Breast epithelium (tissue), 4 donors: Measurements from ENCODE around the gene SPACA7. TPM values are rescaled to one million over a fixed set of nuclear protein-coding genes. Genes with fewer than 3 reads are reported as not detected.

Source experiments
- DNase-seq, 2 donors: peaks; one replicate each; pipeline ENCODE4 v3.0.0-alpha.2; 2019; ENCODE audit warnings: low spot score in 2 of 2
- H3K27ac ChIP-seq, 2 donors: fragments of 200-600 bp; sonication (generic) in 1 of 2; one replicate each; pipeline ENCODE4 v1.5.1; 2016 to 2019; ENCODE audit warnings: mild to moderate bottlenecking in 1 of 2
- H3K27me3 ChIP-seq, 2 donors: fragments of 200-600 bp; sonication (generic) in 1 of 2; one replicate each; pipeline versions ENCODE4 v1.5.1 to v1.6.0; 2017 to 2019; ENCODE audit warnings: control low read depth in 1 of 2, mild to moderate bottlenecking in 1 of 2
- H3K36me3 ChIP-seq: fragments of 200-600 bp; one replicate; pipeline ENCODE4 v1.5.1; 2019
- H3K4me1 ChIP-seq, 2 donors: fragments of 200-600 bp; sonication (generic); one replicate each; pipeline ENCODE4 v1.5.1; 2016 to 2019; ENCODE audit warnings: control low read depth in 1 of 2
- H3K4me3 ChIP-seq, 3 donors: fragments of 200-600 bp; sonication (generic); 1 replicate in 2 of 3; 2 replicates in 1 of 3; pipeline ENCODE4 v1.5.1; 2016 to 2019; ENCODE audit warnings: mild to moderate bottlenecking in 3 of 3, moderate library complexity in 2 of 3
- H3K9me3 ChIP-seq, 2 donors: fragments of 200-600 bp; sonication (generic) in 1 of 2; one replicate each; pipeline ENCODE4 v1.5.1; 2016 to 2019; ENCODE audit warnings: control low read depth in 1 of 2
- POLR2A ChIP-seq: fragments of 450-650 bp; IDR thresholded peaks from one replicate; pipeline ENCODE4 v1.6.1; 2016; ENCODE audit warnings: antibody characterized with exemption, mild to moderate bottlenecking, moderate library complexity
- POLR2AphosphoS5 ChIP-seq, 3 donors: sonication (generic); formaldehyde crosslinking; IDR thresholded peaks; one replicate each; pipeline ENCODE4 v1.6.1; 2017; ENCODE audit warnings: antibody characterized with exemption in 3 of 3
- intact Hi-C: fragments of 100-400 bp; cut with DNase I; formaldehyde crosslinking; loops from one replicate; pipeline ENCODE4 v1.15.1; 2023; ENCODE audit warnings: low total_unique reads
- total RNA-seq, 3 donors: library from RNA; depleted of rRNA; stranded (reverse); fragments of >200 nt; gene quantifications; one replicate each; pipeline ENCODE4 v1.1.0, GENCODE V29; 2016
- TF ChIP-seq, protein P1 (sequence below), 3 donors: fragments of 450-650 bp; IDR thresholded peaks; one replicate each; pipeline ENCODE4 v1.5.1; 2016 to 2017; ENCODE audit warnings: antibody characterized with exemption in 3 of 3, mild to moderate bottlenecking in 3 of 3, moderate library complexity in 3 of 3

Gene SPACA7
- total RNA-seq, 3 donors from 2014 or later: not detected

DNA sequence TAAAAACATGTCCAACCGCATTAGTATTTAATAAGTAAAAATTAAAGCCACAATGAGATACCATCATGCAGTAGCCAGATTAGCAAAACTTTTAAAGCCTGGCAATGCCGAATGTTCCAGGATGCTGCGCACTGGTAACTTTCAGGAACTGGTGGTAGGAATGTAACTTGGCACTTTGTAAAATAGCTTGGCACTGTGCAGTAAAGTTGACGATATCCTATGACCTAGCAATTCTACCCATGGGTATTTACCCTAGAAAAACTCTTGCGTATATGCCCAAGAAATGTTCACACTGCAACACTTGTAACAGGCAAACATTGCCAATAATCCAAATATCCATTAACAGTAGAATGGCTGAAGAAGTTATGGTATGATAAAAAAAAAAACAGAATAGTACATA, 97.7 kb downstream of the SPACA7 start:
- Histone ChIP-seq H3K4me1 (no peaks in the 10 kb centered on the region), H3K4me3 (no peak overlapping the region), H3K27ac (no peak overlapping the region), H3K27me3 (no peaks in the 10 kb centered on the region), H3K9me3 (no peaks in the 10 kb centered on the region), H3K36me3 (no peaks in the 10 kb centered on the region)
- intact Hi-C loops: no loop called here
- no peak for DNase-seq
- TF ChIP-seq POLR2AphosphoS5 (IDR thresholded peaks at IDR 0.05) (no peak), POLR2A (no peak)
- TF ChIP-seq, protein P1, sequence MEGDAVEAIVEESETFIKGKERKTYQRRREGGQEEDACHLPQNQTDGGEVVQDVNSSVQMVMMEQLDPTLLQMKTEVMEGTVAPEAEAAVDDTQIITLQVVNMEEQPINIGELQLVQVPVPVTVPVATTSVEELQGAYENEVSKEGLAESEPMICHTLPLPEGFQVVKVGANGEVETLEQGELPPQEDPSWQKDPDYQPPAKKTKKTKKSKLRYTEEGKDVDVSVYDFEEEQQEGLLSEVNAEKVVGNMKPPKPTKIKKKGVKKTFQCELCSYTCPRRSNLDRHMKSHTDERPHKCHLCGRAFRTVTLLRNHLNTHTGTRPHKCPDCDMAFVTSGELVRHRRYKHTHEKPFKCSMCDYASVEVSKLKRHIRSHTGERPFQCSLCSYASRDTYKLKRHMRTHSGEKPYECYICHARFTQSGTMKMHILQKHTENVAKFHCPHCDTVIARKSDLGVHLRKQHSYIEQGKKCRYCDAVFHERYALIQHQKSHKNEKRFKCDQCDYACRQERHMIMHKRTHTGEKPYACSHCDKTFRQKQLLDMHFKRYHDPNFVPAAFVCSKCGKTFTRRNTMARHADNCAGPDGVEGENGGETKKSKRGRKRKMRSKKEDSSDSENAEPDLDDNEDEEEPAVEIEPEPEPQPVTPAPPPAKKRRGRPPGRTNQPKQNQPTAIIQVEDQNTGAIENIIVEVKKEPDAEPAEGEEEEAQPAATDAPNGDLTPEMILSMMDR (IDR thresholded peaks at IDR 0.05): no peak

DNA sequence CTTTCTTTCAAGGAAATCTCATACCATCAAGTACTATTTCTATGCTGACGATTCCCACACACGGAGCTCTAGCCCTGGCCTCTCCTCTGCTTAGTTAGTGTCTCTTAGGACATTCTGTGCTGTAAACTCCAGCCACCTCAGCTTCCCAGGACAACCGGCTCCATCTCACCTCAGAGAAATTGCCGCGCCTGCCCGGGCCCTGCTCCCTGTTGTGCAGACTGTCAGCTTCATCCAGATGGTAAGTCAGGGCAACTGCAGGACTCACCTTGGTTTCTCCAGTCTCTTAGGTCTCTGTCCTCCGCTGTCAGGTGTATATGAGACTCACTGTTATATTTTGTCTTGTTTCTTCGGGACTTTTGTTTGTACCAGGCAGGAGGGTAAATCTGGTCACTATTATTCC, 98.7 kb downstream of the SPACA7 start:
- Histone ChIP-seq H3K9me3 (peaks cover 0 to under 1% of the 10 kb centered on the region in 2 donors), H3K27me3 (no peaks in the 10 kb centered on the region), H3K4me1 (no peaks in the 10 kb centered on the region), H3K36me3 (no peaks in the 10 kb centered on the region), H3K4me3 (no peak overlapping the region), H3K27ac (no peak overlapping the region)
- TF ChIP-seq POLR2AphosphoS5 (IDR thresholded peaks at IDR 0.05): no peak
- TF ChIP-seq, protein P1 (IDR thresholded peaks at IDR 0.05): no peak
- no peak for TF ChIP-seq POLR2A
- intact Hi-C loops: no loop called here
- DNase-seq: no peak

DNA sequence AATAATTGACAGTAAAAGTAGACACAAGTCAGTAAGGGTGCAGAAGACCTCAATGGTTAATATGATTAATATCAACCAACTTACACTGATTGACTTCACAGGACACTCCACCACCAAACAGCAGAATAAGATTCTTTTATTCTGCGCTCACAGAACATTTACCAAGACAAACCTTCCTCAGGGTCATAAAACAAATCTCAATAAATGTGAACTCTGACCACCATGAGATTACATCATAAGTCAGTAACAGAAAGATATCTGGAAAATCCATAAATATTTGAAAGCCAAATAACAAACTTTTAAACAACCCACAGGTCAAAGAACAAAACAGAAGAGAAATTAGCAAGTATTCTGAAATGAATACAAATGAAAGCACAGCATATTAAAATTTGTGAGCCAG, 99.7 kb downstream of the SPACA7 start:
- Histone ChIP-seq H3K27me3 (no peaks in the 10 kb centered on the region), H3K27ac (no peak overlapping the region), H3K36me3 (no peaks in the 10 kb centered on the region), H3K4me1 (no peaks in the 10 kb centered on the region), H3K9me3 (peaks cover 3 to 10% of the 10 kb centered on the region in 2 donors), H3K4me3 (no peak overlapping the region)
- intact Hi-C loops: no loop called here
- TF ChIP-seq, protein P1 (IDR thresholded peaks at IDR 0.05): no peak
- TF ChIP-seq POLR2A: no peak
- TF ChIP-seq POLR2AphosphoS5 (IDR thresholded peaks at IDR 0.05): no peak
- no peak for DNase-seq

DNA sequence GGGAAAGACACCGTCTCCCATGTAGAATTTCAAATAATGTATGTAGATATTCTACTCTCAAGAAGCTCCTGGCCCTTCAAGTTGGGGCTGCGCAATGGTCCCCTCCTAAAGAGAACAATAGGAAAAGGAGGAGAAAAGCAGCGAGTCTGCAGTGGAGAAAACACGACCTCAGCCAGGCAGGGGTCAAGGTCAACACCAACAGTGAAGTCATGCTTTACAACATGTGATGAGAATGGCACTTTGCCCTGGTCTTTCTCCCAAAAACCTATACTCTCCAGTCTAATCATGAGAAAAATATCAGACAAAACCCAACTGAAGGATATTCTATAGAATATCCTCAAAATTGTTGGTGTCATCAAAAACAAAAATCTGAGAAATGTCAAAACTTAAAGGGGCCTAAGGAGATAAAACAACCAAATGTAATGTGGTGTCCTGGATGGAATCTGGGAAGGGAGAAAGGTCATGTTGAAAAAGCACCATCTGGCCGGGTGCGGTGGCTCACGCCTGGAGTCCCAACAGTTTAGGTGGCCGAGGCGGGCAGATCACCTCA, 101.0 kb downstream of the SPACA7 start:
- Histone ChIP-seq H3K27ac (no peak overlapping the region), H3K36me3 (no peaks in the 10 kb centered on the region), H3K4me1 (no peaks in the 10 kb centered on the region), H3K4me3 (no peak overlapping the region), H3K9me3 (peaks cover 3 to 22% of the 10 kb centered on the region in 2 donors), H3K27me3 (no peaks in the 10 kb centered on the region)
- no peak for DNase-seq
- TF ChIP-seq POLR2A: no peak
- TF ChIP-seq, protein P1 (IDR thresholded peaks at IDR 0.05): no peak
- TF ChIP-seq POLR2AphosphoS5 (IDR thresholded peaks at IDR 0.05): no peak
- intact Hi-C loops: no loop called here

DNA sequence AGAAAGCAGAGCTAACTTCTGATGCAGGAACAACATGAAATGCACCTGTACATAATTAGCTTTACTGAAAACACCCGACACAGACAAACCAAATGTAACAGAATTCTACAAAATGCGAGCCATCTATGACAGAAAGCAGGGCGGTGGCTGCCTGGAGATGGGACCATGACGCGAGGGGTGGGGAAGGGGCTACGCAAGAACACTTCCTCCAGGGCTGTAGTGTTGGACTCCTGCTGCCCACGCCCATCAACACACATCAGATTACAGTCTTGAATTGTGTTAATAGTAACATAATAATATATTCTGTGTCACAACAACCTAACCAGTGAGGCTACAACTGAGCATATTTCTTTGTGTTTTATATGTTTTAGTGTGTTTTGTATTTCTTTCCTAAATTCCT, 103.2 kb downstream of the SPACA7 start:
- Histone ChIP-seq H3K4me1 (no peaks in the 10 kb centered on the region), H3K27me3 (no peaks in the 10 kb centered on the region), H3K27ac (no peak overlapping the region), H3K36me3 (no peaks in the 10 kb centered on the region), H3K9me3 (peaks cover 3 to 22% of the 10 kb centered on the region in 2 donors), H3K4me3 (no peak overlapping the region)
- DNase-seq: no peak
- intact Hi-C loops: no loop called here
- TF ChIP-seq, protein P1 (IDR thresholded peaks at IDR 0.05): no peak
- TF ChIP-seq POLR2A (no peak), POLR2AphosphoS5 (IDR thresholded peaks at IDR 0.05) (no peak)
